Activated CD8-positive, alpha-beta memory T cell treated with anti-CD3 and anti-CD28 coated beads, Interleukin-2, amount 10 ng/mL, durations not matched to agents 7 days and 5 days (primary cell): ENCODE data around the gene IDUA. TPM values are rescaled to one million over a fixed set of nuclear protein-coding genes. Genes with fewer than 3 reads are reported as not detected.

Experiments used
- ATAC-seq: fragments of 150-1000 bp; cut with Tn5 transposase; one replicate; pipeline ENCODE4 v1.10.0; 2021; ENCODE audit warnings: moderate library complexity
- CTCF ChIA-PET: fragments of 350-600 bp; sonication (Branson Sonifier 250); formaldehyde crosslinking; loops from one replicate; lab custom pipeline; 2021; ENCODE audit warnings: antibody characterized with exemption; lab: Charles Lee
- DNase-seq: peaks from one replicate; pipeline ENCODE4 v3.0.0-alpha.2; 2020
- H3K27ac Mint-ChIP-seq: one replicate; pipeline ENCODE4 v1.8.0; 2021; ENCODE audit warnings: mild to moderate bottlenecking, mixed read lengths
- H3K27me3 Mint-ChIP-seq: one replicate; pipeline ENCODE4 v1.8.0; 2021; ENCODE audit warnings: mixed read lengths
- H3K36me3 Mint-ChIP-seq: one replicate; pipeline ENCODE4 v1.8.0; 2021; ENCODE audit warnings: mild to moderate bottlenecking, mixed read lengths
- H3K4me1 Mint-ChIP-seq: one replicate; pipeline ENCODE4 v1.8.0; 2021; ENCODE audit warnings: mixed read lengths
- H3K4me3 Mint-ChIP-seq: one replicate; pipeline ENCODE4 v1.8.0; 2021; ENCODE audit warnings: mild to moderate bottlenecking, moderate library complexity, mixed read lengths
- H3K9me3 Mint-ChIP-seq: one replicate; pipeline ENCODE4 v1.8.0; 2022; ENCODE audit warnings: low read depth, mixed read lengths
- total RNA-seq, 2 experiments: library from RNA; stranded (reverse); gene quantifications; one replicate each; pipeline ENCODE4 v1.2.3, GENCODE V29; 2021

IDUA gene
- total RNA-seq, 2 experiments from 2014 or later, result 27.1 to 28.1 TPM

GRCh38 chr4:1000686-1001260 is 13.9 kb downstream of the IDUA start:
- CTCF ChIA-PET, result no interaction called here
- H3K9me3 Mint-ChIP-seq, result no peaks in the 10 kb centered on the region

GRCh38 chr4:1001561-1002130 is 14.8 kb downstream of the IDUA start:
- Mint-ChIP-seq H3K4me1 (peaks cover 1% of the 10 kb centered on the region), H3K36me3 (no peaks in the 10 kb centered on the region)

More at GRCh38 chr4:1000686-1001260, 13.9 kb downstream of the IDUA start:
- H3K27me3 Mint-ChIP-seq, result peaks cover 37% of the 10 kb centered on the region
- H3K27ac Mint-ChIP-seq, result no peak overlapping the region
- H3K4me1 Mint-ChIP-seq, result peaks cover 1% of the 10 kb centered on the region
- H3K36me3 Mint-ChIP-seq, result no peaks in the 10 kb centered on the region
- no peak overlapping the region for H3K4me3 Mint-ChIP-seq
- DNase-seq, result no peak
- no peak for ATAC-seq

GRCh38 chr4:1002131-1002630 is 15.3 kb downstream of the IDUA start:
- DNase-seq (no peak), ATAC-seq (no peak)
- CTCF ChIA-PET, result no interaction called here
- H3K4me1 Mint-ChIP-seq, result no peaks in the 10 kb centered on the region
- H3K27ac Mint-ChIP-seq, result no peak overlapping the region
- peaks cover 36% of the 10 kb centered on the region for H3K27me3 Mint-ChIP-seq
- no peaks in the 10 kb centered on the region for H3K9me3 Mint-ChIP-seq
- H3K36me3 Mint-ChIP-seq, result no peaks in the 10 kb centered on the region
- no peak overlapping the region for H3K4me3 Mint-ChIP-seq

More at GRCh38 chr4:1001561-1002130, 14.8 kb downstream of the IDUA start:
- Mint-ChIP-seq H3K4me3 (no peak overlapping the region), H3K27me3 (peaks cover 35% of the 10 kb centered on the region), H3K9me3 (no peaks in the 10 kb centered on the region), H3K27ac (no peak overlapping the region)
- ATAC-seq (no peak), DNase-seq (no peak)
- CTCF ChIA-PET, result no interaction called here

- no peaks in the 10 kb centered on the region for H3K9me3 Mint-ChIP-seq
- no peaks in the 10 kb centered on the region for H3K36me3 Mint-ChIP-seq
- no peak overlapping the region for H3K27ac Mint-ChIP-seq
- no peak for ATAC-seq
- H3K4me1 Mint-ChIP-seq, result no peaks in the 10 kb centered on the region
- peaks cover 39% of the 10 kb centered on the region for H3K27me3 Mint-ChIP-seq
- no peak for DNase-seq
- CTCF ChIA-PET, result no interaction called here
- H3K4me3 Mint-ChIP-seq, result no peak overlapping the region
Observed at GRCh38 chr4:1002631-1003251, 15.9 kb downstream of the IDUA start.

GRCh38 chr4:1003271-1004070 is 16.6 kb downstream of the IDUA start:
- no peak for DNase-seq
- Mint-ChIP-seq H3K27ac (no peak overlapping the region), H3K4me3 (no peak overlapping the region), H3K27me3 (peaks cover 39% of the 10 kb centered on the region), H3K36me3 (no peaks in the 10 kb centered on the region), H3K4me1 (peaks cover under 1% of the 10 kb centered on the region), H3K9me3 (no peaks in the 10 kb centered on the region)
- no peak for ATAC-seq
- CTCF ChIA-PET, result no interaction called here

GRCh38 chr4:1004071-1004418 is 17.2 kb downstream of the IDUA start:
- no peaks in the 10 kb centered on the region for H3K9me3 Mint-ChIP-seq
- H3K4me3 Mint-ChIP-seq, result no peak overlapping the region
- H3K27ac Mint-ChIP-seq, result no peak overlapping the region
- CTCF ChIA-PET, result no interaction called here
- ATAC-seq (no peak), DNase-seq (no peak)
- H3K27me3 Mint-ChIP-seq, result peaks cover 41% of the 10 kb centered on the region
- no peaks in the 10 kb centered on the region for H3K36me3 Mint-ChIP-seq
- H3K4me1 Mint-ChIP-seq, result peaks cover 6% of the 10 kb centered on the region

GRCh38 chr4:1004557-1005485 is 18.0 kb downstream of the IDUA start:
- ATAC-seq, result no peak
- Mint-ChIP-seq H3K4me3 (no peak overlapping the region), H3K4me1 (peaks cover 8% of the 10 kb centered on the region), H3K9me3 (no peaks in the 10 kb centered on the region), H3K36me3 (no peaks in the 10 kb centered on the region), H3K27ac (no peak overlapping the region), H3K27me3 (peaks cover 41% of the 10 kb centered on the region)
- CTCF ChIA-PET, result no interaction called here
- no peak for DNase-seq

GRCh38 chr4:1006856-1007255 is 20.0 kb downstream of the IDUA start:
- Mint-ChIP-seq H3K36me3 (no peaks in the 10 kb centered on the region), H3K27ac (no peak overlapping the region), H3K4me1 (peaks cover 13% of the 10 kb centered on the region), H3K9me3 (no peaks in the 10 kb centered on the region), H3K4me3 (no peak overlapping the region), H3K27me3 (peaks cover 37% of the 10 kb centered on the region)
- CTCF ChIA-PET, result interaction anchor here (1.6 kb wide), 1 partner anchor 20 kb away, joined by 3 read pairs; the partner anchor contains the start of gene IDUA
- no peak for DNase-seq
- ATAC-seq, result no peak

- Mint-ChIP-seq H3K4me1 (peaks cover 15% of the 10 kb centered on the region), H3K36me3 (no peaks in the 10 kb centered on the region), H3K27ac (no peak overlapping the region), H3K9me3 (no peaks in the 10 kb centered on the region), H3K27me3 (peaks cover 34% of the 10 kb centered on the region), H3K4me3 (peak overlapping the region; percentile 65)
- CTCF ChIA-PET, result interaction anchor here (1.1 kb wide), 1 partner anchor 75 kb away, joined by 3 read pairs; no protein-coding TSS in a partner anchor
- DNase-seq (peak; percentile 58), ATAC-seq (peak; percentile 1)
Observed at GRCh38 chr4:1008840-1009541, 22.1 kb downstream of the IDUA start.

GRCh38 chr4:1009542-1010394 is 22.9 kb downstream of the IDUA start:
- H3K27ac Mint-ChIP-seq, result peak overlapping the region; percentile 83
- H3K27me3 Mint-ChIP-seq, result peaks cover 31% of the 10 kb centered on the region
- H3K9me3 Mint-ChIP-seq, result no peaks in the 10 kb centered on the region
- H3K36me3 Mint-ChIP-seq, result no peaks in the 10 kb centered on the region
- ATAC-seq (peak; percentile 60), DNase-seq (peak; percentile 82)
- CTCF ChIA-PET, result interaction anchor here (0.7 to 1.5 kb wide), 7 partner anchors 11 to 267 kb away, joined by 3 to 5 read pairs (median 3); partner anchors contain the start of gene IDUA
- H3K4me3 Mint-ChIP-seq, result peak overlapping the region; percentile 74
- H3K4me1 Mint-ChIP-seq, result peaks cover 15% of the 10 kb centered on the region

GRCh38 chr4:1010395-1011021 is 23.7 kb downstream of the IDUA start:
- peaks cover 30% of the 10 kb centered on the region for H3K27me3 Mint-ChIP-seq
- no peaks in the 10 kb centered on the region for H3K36me3 Mint-ChIP-seq
- H3K27ac Mint-ChIP-seq, result peak overlapping the region; percentile 89
- H3K4me3 Mint-ChIP-seq, result peak overlapping the region; percentile 71
- CTCF ChIA-PET, result interaction anchor here (1.0 to 1.5 kb wide), 5 partner anchors 10 to 268 kb away, joined by 3 to 5 read pairs (median 3); partner anchors contain the start of gene IDUA
- ATAC-seq (peak; percentile 48), DNase-seq (peak; percentile 92)
- H3K9me3 Mint-ChIP-seq, result no peaks in the 10 kb centered on the region
- peaks cover 15% of the 10 kb centered on the region for H3K4me1 Mint-ChIP-seq
